ENCODE results near the gene RAB8A.
A peak's percentile ranks its signal among the peaks of the same experiment; 100 is the strongest.

The RAB8A gene

GRCh38 chr19:16111160-16111908 is at the start of gene RAB8A:
RAB8A (plus strand) TSS chr19:16111889; CDS start chr19:16111902, 13 bp downstream.
- DNase-seq: peak; percentile 100

GRCh38 chr19:16061943-16062342 is 49.7 kb upstream of the RAB8A start:
- DNase-seq: no peak

GRCh38 chr19:16062789-16063188 is 48.9 kb upstream of the RAB8A start:
- peak; percentile 88 for DNase-seq

GRCh38 chr19:16064209-16064889 is 47.3 kb upstream of the RAB8A start:
- peak; percentile 16 for DNase-seq

GRCh38 chr19:16066611-16067104 is 45.0 kb upstream of the RAB8A start:
- DNase-seq: peak; percentile 63

- no peak for DNase-seq
These were observed 44.3 kb upstream of the RAB8A start for GRCh38 chr19:16067205-16067938.

- DNase-seq: no peak
These were observed 42.9 kb upstream of the RAB8A start for GRCh38 chr19:16068696-16069259.

- no peak for DNase-seq
These were observed 41.8 kb upstream of the RAB8A start for GRCh38 chr19:16069813-16070365.

- peak; percentile 64 for DNase-seq
These were observed 41.2 kb upstream of the RAB8A start for GRCh38 chr19:16070366-16070990.

- DNase-seq: no peak
These were observed 40.5 kb upstream of the RAB8A start for GRCh38 chr19:16071072-16071691.

- no peak for DNase-seq
These were observed 38.2 kb upstream of the RAB8A start for GRCh38 chr19:16073481-16073880.

- DNase-seq: no peak
These were observed 37.7 kb upstream of the RAB8A start for GRCh38 chr19:16073988-16074387.

- DNase-seq: no peak
These were observed 37.0 kb upstream of the RAB8A start for GRCh38 chr19:16074488-16075365.

GRCh38 chr19:16075430-16076153 is 36.1 kb upstream of the RAB8A start:
- DNase-seq: no peak

- DNase-seq: peak; percentile 97
These were observed 35.3 kb upstream of the RAB8A start, which contains the start of gene TPM4 for GRCh38 chr19:16076154-16076957. TPM4 (plus strand) TSS chr19:16076495; CDS start chr19:16076566, 71 bp downstream.

GRCh38 chr19:16076958-16077611 is 34.6 kb upstream of the RAB8A start:
- DNase-seq: peak; percentile 59

GRCh38 chr19:16077984-16078758 is 33.5 kb upstream of the RAB8A start:
- peak; percentile 61 for DNase-seq
